Ascending aorta (tissue), 2 donors: Measurements from ENCODE around the gene SLC30A1. TPM values are rescaled to one million over a fixed set of nuclear protein-coding genes. Genes with fewer than 3 reads are reported as not detected.

Experiments
- DNase-seq, 2 donors: peaks; one replicate each; pipeline ENCODE4 v3.0.0-alpha.2; 2019; ENCODE audit warnings: low spot score in 2 of 2
- H3K27ac ChIP-seq, 2 donors: fragments of 200-600 bp; sonication (generic); one replicate each; pipeline ENCODE4 v1.5.1; 2016 to 2017; ENCODE audit warnings: mild to moderate bottlenecking in 1 of 2
- H3K27me3 ChIP-seq: fragments of 200-600 bp; sonication (generic); one replicate; pipeline ENCODE4 v1.5.1; 2017
- H3K36me3 ChIP-seq, 2 donors: fragments of 200-600 bp; sonication (generic); one replicate each; pipeline ENCODE4 v1.5.1; 2016
- H3K4me1 ChIP-seq, 2 donors: fragments of 200-600 bp; sonication (generic); one replicate each; pipeline ENCODE4 v1.5.1; 2016 to 2017; ENCODE audit warnings: mild to moderate bottlenecking in 1 of 2
- H3K4me3 ChIP-seq, 2 donors: fragments of 200-600 bp; sonication (generic); one replicate each; pipeline ENCODE4 v1.5.1; 2016 to 2017; ENCODE audit warnings: mild to moderate bottlenecking in 1 of 2
- H3K9me3 ChIP-seq, 2 donors: fragments of 200-600 bp; sonication (generic); one replicate each; pipeline ENCODE4 v1.5.1; 2016
- intact Hi-C: fragments of 100-400 bp; cut with DNase I; formaldehyde crosslinking; loops from one replicate; pipeline ENCODE4 v1.15.1; 2023
- total RNA-seq: library from RNA; depleted of rRNA; stranded (reverse); fragments of >200 nt; gene quantifications from one replicate; pipeline ENCODE4 v1.1.0, GENCODE V29; 2016
- TF ChIP-seq, protein P1 (sequence below), 3 experiments: fragments of 200-600 bp in 2 of 3; fragments of 450-650 bp in 1 of 3; sonication (generic) in 2 of 3; IDR thresholded peaks; one replicate each; pipeline ENCODE4 v1.5.1; 2016 to 2019; ENCODE audit warnings: antibody characterized with exemption in 3 of 3, mild to moderate bottlenecking in 1 of 3, moderate library complexity in 1 of 3

SLC30A1 gene
- total RNA-seq, 1 donor from 2014 or later: 8.9 TPM

DNA sequence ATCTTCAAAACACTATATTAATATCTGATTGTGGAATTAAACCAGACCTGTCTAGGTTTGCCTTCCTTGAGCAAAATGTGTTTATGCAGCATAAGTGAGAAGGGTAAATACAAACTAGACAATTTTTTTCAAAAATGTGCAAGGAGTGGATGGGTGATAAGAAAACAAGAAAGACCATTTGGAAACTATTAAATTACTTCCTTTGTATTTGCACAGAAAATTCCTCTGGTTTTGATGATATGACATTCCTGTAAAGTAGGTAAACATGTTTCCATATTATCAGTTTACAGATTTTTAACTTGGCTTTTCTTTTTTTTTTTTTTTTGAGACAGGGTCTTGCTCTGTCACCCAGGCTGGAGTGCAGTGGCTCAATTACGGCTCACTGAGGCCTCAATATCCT, 24.8 kb upstream of the SLC30A1 start:
- Histone ChIP-seq H3K9me3 (no peaks in the 10 kb centered on the region), H3K27ac (no peak overlapping the region), H3K27me3 (no peaks in the 10 kb centered on the region), H3K36me3 (no peaks in the 10 kb centered on the region), H3K4me1 (no peaks in the 10 kb centered on the region), H3K4me3 (no peak overlapping the region)
- intact Hi-C loops: no loop called here
- no peak for DNase-seq
- TF ChIP-seq, protein P1, sequence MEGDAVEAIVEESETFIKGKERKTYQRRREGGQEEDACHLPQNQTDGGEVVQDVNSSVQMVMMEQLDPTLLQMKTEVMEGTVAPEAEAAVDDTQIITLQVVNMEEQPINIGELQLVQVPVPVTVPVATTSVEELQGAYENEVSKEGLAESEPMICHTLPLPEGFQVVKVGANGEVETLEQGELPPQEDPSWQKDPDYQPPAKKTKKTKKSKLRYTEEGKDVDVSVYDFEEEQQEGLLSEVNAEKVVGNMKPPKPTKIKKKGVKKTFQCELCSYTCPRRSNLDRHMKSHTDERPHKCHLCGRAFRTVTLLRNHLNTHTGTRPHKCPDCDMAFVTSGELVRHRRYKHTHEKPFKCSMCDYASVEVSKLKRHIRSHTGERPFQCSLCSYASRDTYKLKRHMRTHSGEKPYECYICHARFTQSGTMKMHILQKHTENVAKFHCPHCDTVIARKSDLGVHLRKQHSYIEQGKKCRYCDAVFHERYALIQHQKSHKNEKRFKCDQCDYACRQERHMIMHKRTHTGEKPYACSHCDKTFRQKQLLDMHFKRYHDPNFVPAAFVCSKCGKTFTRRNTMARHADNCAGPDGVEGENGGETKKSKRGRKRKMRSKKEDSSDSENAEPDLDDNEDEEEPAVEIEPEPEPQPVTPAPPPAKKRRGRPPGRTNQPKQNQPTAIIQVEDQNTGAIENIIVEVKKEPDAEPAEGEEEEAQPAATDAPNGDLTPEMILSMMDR (IDR thresholded peaks at IDR 0.05): no peak

DNA sequence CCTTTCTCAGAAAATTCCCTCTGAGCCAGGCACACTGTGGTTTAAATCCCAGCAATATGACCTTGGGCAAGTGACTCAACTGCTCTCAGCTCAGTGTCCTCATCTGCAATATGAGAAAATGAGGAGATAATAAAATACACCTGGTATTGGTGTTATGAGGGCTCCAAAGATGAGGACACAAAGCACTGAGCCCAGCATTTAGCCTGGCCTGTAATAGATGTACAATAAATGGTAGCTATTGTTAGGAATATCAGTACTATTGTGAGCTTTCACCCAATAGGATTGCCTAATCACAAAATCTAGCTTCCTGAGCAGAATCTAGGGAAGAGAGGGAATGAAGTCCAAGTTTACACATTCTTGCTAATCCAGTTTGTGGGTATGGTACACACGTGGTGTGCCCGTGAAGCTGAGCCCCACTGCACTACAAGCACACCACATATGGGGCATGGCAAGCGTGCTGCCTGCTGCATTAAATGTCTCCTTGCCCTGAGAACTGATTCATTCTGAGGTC, 24.3 kb upstream of the SLC30A1 start:
- Histone ChIP-seq H3K27me3 (no peaks in the 10 kb centered on the region), H3K27ac (no peak overlapping the region), H3K9me3 (no peaks in the 10 kb centered on the region), H3K4me3 (no peak overlapping the region), H3K4me1 (no peaks in the 10 kb centered on the region), H3K36me3 (no peaks in the 10 kb centered on the region)
- TF ChIP-seq, protein P1 (IDR thresholded peaks at IDR 0.05): no peak
- intact Hi-C loops: no loop called here
- no peak for DNase-seq

DNA sequence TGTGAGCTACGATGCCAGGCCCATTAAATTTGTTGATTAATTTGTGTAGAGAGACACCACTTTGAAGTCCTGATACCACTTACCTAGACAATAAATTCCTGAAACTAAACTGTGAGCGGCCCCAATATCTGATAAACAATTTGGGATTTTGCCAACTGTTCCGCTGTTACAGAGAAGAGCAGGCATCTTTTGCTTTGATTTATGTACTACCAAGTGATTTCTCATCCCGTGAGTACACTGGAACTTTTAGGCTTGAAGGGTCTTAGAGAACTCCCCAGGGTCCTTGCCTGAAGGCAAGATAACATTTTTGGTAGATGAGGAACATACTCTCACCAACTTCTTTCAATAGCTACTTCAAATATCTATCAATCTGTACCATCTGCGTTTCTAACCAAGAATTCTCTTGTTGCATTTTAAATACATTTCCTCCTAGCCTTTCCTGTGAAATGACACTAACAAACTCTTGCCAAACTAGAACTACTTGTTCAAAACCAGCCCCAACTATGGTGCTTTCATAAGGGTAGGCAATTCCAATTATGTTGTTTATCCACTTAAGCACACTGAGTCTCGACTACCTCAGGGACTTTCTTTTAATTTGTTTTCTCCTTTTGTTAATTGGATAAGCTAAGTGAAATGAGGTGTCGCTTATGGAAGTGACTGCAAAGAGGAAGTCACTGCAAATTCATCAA, 23.2 kb upstream of the SLC30A1 start:
- Histone ChIP-seq H3K9me3 (no peaks in the 10 kb centered on the region), H3K36me3 (no peaks in the 10 kb centered on the region), H3K4me1 (no peaks in the 10 kb centered on the region), H3K27me3 (no peaks in the 10 kb centered on the region), H3K4me3 (no peak overlapping the region), H3K27ac (no peak overlapping the region)
- DNase-seq: no peak
- TF ChIP-seq, protein P1 (IDR thresholded peaks at IDR 0.05): no peak
- intact Hi-C loops: no loop called here

DNA sequence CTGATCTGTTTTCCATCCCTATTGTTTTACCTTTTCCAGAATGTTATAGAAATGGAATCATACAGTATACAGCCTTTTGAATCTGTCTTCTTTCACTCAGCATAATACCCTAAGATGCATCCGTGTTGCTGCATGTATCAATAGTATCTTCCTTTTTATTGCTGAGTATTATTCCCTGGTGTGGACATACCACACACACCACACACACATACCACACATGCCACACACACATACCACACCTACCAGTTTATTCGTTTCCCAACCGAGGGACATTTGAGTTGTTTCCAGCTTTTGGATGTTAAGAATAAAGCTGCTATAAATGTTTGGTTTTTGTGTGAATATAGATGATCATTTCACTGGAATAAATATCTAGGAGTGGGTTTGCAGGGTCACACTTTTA, 22.2 kb upstream of the SLC30A1 start:
- H3K4me3 ChIP-seq: no peak overlapping the region
- no peaks in the 10 kb centered on the region for H3K9me3 ChIP-seq
- H3K27ac ChIP-seq: no peak overlapping the region
- TF ChIP-seq, protein P1 (IDR thresholded peaks at IDR 0.05): no peak
- no peak for DNase-seq
- intact Hi-C loops: no loop called here
- H3K36me3 ChIP-seq: no peaks in the 10 kb centered on the region
- no peaks in the 10 kb centered on the region for H3K27me3 ChIP-seq
- H3K4me1 ChIP-seq: no peaks in the 10 kb centered on the region

DNA sequence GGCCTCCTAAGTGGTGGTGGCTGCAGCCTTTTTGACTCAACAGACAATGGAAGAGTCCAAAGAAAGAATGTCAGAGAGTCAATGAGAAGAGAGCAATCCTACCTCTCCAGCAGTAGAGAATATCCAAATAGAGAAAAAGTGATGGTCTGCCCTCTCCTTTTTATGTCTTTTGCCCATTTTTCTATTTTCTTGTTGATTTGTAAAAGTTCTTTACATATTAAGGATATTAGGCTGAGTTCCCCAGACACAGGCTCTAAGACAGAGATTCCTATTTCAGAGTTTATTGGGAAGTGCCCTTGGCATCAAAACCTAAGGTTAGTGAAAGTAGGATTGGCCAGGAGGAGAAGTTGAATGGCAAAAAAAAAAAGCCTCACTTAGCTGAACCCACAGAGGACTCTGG, 20.3 kb upstream of the SLC30A1 start:
- Histone ChIP-seq H3K36me3 (no peaks in the 10 kb centered on the region), H3K4me3 (no peak overlapping the region), H3K27me3 (no peaks in the 10 kb centered on the region), H3K9me3 (no peaks in the 10 kb centered on the region), H3K4me1 (no peaks in the 10 kb centered on the region), H3K27ac (no peak overlapping the region)
- no peak for DNase-seq
- intact Hi-C loops: no loop called here
- TF ChIP-seq, protein P1 (IDR thresholded peaks at IDR 0.05): no peak
